H1 (cell line): ENCODE measurements around the gene LPCAT1. TPM values are rescaled to one million over a fixed set of nuclear protein-coding genes. Genes with fewer than 3 reads are reported as not detected.

ENCODE experiments used
- E2F6 ChIP-seq: IDR thresholded peaks from 2 replicates; pipeline ENCODE4 v1.6.1; 2012; ENCODE audit warnings: inconsistent platforms
- polyA plus RNA-seq, 7 experiments: library from polyadenylated mRNA; depleted of rRNA in 3 of 7; stranded (reverse) in 5 of 7; unstranded in 2 of 7; fragments of >200 nt in 5 of 7; fragments of 200-250 nt in 2 of 7; gene quantifications; 1 replicate in 5 of 7; 2 replicates in 1 of 7; 4 replicates in 1 of 7; pipeline versions ENCODE4 v1.2.1 to v1.2.3, GENCODE V29; 2011 to 2013; ENCODE audit warnings: missing spikeins in 2 of 7, mixed read lengths in 2 of 7
- total RNA-seq: library from RNA; stranded (reverse); fragmentation: NEBNext Ultra II Directional; extraction: Animal tissue kit (Norgen Biotek cat#: 25700); gene quantifications from 2 replicates; pipeline ENCODE4 v1.2.1, GENCODE V29; 2021

Gene LPCAT1
- total and polyA plus RNA-seq, 2 of the 8 experiments (the other 6 are each of a cell fraction or from before 2014, with no cell fraction given) = 107 to 260 TPM

GRCh38 chr5:1493941-1494340 is 29.8 kb downstream of the LPCAT1 start (continued):
- TF ChIP-seq E2F6 = no peak
- TF ChIP-seq, all 59 proteins: peak for 0
